Uterus (tissue), 2 donors: ENCODE results near the gene MKLN1.
"Not testable (repeated sequence)": the region's sequence is repeated elsewhere in the genome, so short reads cannot be mapped to it uniquely, and the experiment has no call there.

Source experiments
- CTCF ChIP-seq, 4 experiments: fragments of 200-600 bp in 2 of 4; fragments of 450-650 bp in 2 of 4; sonication (generic) in 2 of 4; IDR thresholded peaks; one replicate each; pipeline ENCODE4 v1.5.1; 2016 to 2019; ENCODE audit warnings: antibody characterized with exemption in 4 of 4, mild to moderate bottlenecking in 2 of 4, moderate library complexity in 1 of 4
- POLR2A ChIP-seq, 2 donors: fragments of 450-650 bp; IDR thresholded peaks; one replicate each; pipeline ENCODE4 v1.6.1; 2016; ENCODE audit warnings: antibody characterized with exemption in 2 of 2, mild to moderate bottlenecking in 1 of 2, moderate library complexity in 1 of 2

- not testable (repeated sequence) for TF ChIP-seq CTCF, POLR2A (IDR thresholded peaks at IDR 0.05)
Measured at GRCh38 chr7:131332729-131333128, 5.1 kb downstream of the MKLN1 start.
